NCI-H510A treated with DMSO at 0.1 percent for 48 hours (cell line): Measurements from ENCODE around the gene GFRA3.

Experiments used
- DNase-seq: peaks from one replicate; lab custom pipeline; 2025; lab: John Stamatoyannopoulos, UW

Gene GFRA3

GRCh38 chr5:138246822-138247221 is 27.6 kb downstream of the GFRA3 start:
- DNase-seq, result no peak

GRCh38 chr5:138246334-138246733 is 28.1 kb downstream of the GFRA3 start:
- DNase-seq, result no peak

GRCh38 chr5:138245717-138246116 is 28.7 kb downstream of the GFRA3 start:
- no peak for DNase-seq

- no peak for DNase-seq
Observed at GRCh38 chr5:138243794-138244193, 30.6 kb downstream of the GFRA3 start.

GRCh38 chr5:138241688-138242571 is 32.5 kb downstream of the GFRA3 start:
- DNase-seq, result no peak

- DNase-seq, result no peak
Observed at GRCh38 chr5:138240650-138241385, 33.6 kb downstream of the GFRA3 start.

- DNase-seq, result no peak
Observed at GRCh38 chr5:138238034-138238433, 36.4 kb downstream of the GFRA3 start.

GRCh38 chr5:138234651-138235050 is 39.8 kb downstream of the GFRA3 start:
- no peak for DNase-seq

GRCh38 chr5:138233280-138233679 is 41.1 kb downstream of the GFRA3 start:
- DNase-seq, result no peak

- no peak for DNase-seq
Observed at GRCh38 chr5:138230981-138231589, 43.3 kb downstream of the GFRA3 start.

GRCh38 chr5:138230261-138230660 is 44.2 kb downstream of the GFRA3 start:
- DNase-seq, result no peak

- no peak for DNase-seq
Observed at GRCh38 chr5:138229387-138229786, 45.0 kb downstream of the GFRA3 start.

- DNase-seq, result no peak
Observed at GRCh38 chr5:138226910-138227309, 47.5 kb downstream of the GFRA3 start.

- DNase-seq, result no peak
Observed at GRCh38 chr5:138224712-138225111, 49.7 kb downstream of the GFRA3 start.

GRCh38 chr5:138223532-138223931 is 50.9 kb downstream of the GFRA3 start:
- no peak for DNase-seq

- DNase-seq, result no peak
Observed at GRCh38 chr5:138216799-138217198, 57.6 kb downstream of the GFRA3 start.

- DNase-seq, result peak; percentile 94
Observed at GRCh38 chr5:138213161-138214029, 61.0 kb downstream of the GFRA3 start, which contains the start of gene CDC23. Gene CDC23, minus strand, starts transcription at chr5:138213323. Its CDS starts 11 bp downstream, at chr5:138213312.

GRCh38 chr5:138212828-138213160 is 61.6 kb downstream of the GFRA3 start:
- DNase-seq, result no peak

- no peak for DNase-seq
Observed at GRCh38 chr5:138210985-138211384, 63.4 kb downstream of the GFRA3 start.
